ENCODE measurements around the gene BBIP1. TPM values are rescaled to one million over a fixed set of nuclear protein-coding genes. Genes with fewer than 3 reads are reported as not detected.
"Not testable (repeated sequence)": the region's sequence is repeated elsewhere in the genome, so short reads cannot be mapped to it uniquely, and the experiment has no call there.

Gene BBIP1
- total RNA-seq, 4 donors from 2014 or later: 19.6 to 32.2 (median 21.9) TPM

- no peak for TF ChIP-seq CTCF (IDR thresholded peaks at IDR 0.05)
Measured at GRCh38 chr10:110923856-110924493, 5.0 kb upstream of the BBIP1 start.

GRCh38 chr10:110919971-110920881 lies 1.2 kb upstream of the BBIP1 start:
- DNase-seq (ENCODE audit: low spot score) (no peak), ATAC-seq (ENCODE audit: low FRiP score) (peak; percentile 1)
- TF ChIP-seq CTCF (IDR thresholded peaks at IDR 0.05): no peak

More at GRCh38 chr10:110923856-110924493, 5.0 kb upstream of the BBIP1 start:
- no peak for ATAC-seq (ENCODE audit: low FRiP score)
- no peak for DNase-seq (ENCODE audit: low spot score)

GRCh38 chr10:110919349-110919931 lies 460 bp upstream of the BBIP1 start, which contains the start of gene SHOC2:
SHOC2 (plus strand) TSS chr10:110919604; CDS start chr10:110964359, 44,755 bp downstream.
- ATAC-seq (ENCODE audit: low FRiP score) (peak; percentile 41), DNase-seq (ENCODE audit: low spot score) (peak; percentile 86)
- TF ChIP-seq CTCF (IDR thresholded peaks at IDR 0.05): no peak

GRCh38 chr10:110918269-110918642 lies 724 bp downstream of the BBIP1 start:
- no peak for TF ChIP-seq CTCF (IDR thresholded peaks at IDR 0.05)
- DNase-seq (ENCODE audit: low spot score) (peak; percentile 73), ATAC-seq (ENCODE audit: low FRiP score) (no peak)

GRCh38 chr10:110916554-110917346 lies 2.2 kb downstream of the BBIP1 start:
- no peak for DNase-seq (ENCODE audit: low spot score)
- TF ChIP-seq CTCF (IDR thresholded peaks at IDR 0.05): no peak
- no peak for ATAC-seq (ENCODE audit: low FRiP score)

GRCh38 chr10:110915600-110915999 lies 3.4 kb downstream of the BBIP1 start:
- DNase-seq (ENCODE audit: low spot score); ATAC-seq (ENCODE audit: low FRiP score): not testable (repeated sequence)

- no peak for TF ChIP-seq CTCF (IDR thresholded peaks at IDR 0.05)
- no peak for ATAC-seq (ENCODE audit: low FRiP score)
- DNase-seq (ENCODE audit: low spot score): no peak
Measured at GRCh38 chr10:110915035-110915434, 3.9 kb downstream of the BBIP1 start.
